Effector CD4-positive, alpha-beta T cell (primary cell): ENCODE results near the gene PHYKPL.
A peak's percentile ranks its signal among the peaks of the same experiment; 100 is the strongest.
"Not testable (repeated sequence)": the region's sequence is repeated elsewhere in the genome, so short reads cannot be mapped to it uniquely, and the experiment has no call there.

Experiments used
- DNase-seq: peaks from one replicate; pipeline ENCODE4 v3.0.0-alpha.2; 2020

The PHYKPL gene

DNA sequence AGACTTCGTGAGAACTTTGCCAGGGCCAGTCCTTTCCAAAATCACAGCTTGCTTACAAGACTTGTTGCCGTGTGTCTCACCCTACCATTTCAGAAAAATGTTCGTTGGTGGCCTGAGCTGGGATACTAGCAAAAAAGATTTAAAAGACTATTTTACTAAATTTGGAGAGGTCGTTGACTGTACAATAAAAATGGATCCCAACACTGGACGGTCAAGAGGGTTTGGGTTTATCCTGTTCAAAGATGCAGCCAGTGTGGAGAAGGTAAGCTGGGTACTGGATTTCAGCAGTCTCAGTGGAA lies 26.9 kb downstream of the PHYKPL start:
- DNase-seq: no peak

GRCh38 chr5:178204935-178205748 lies 27.5 kb downstream of the PHYKPL start:
- peak; percentile 60 for DNase-seq

DNA sequence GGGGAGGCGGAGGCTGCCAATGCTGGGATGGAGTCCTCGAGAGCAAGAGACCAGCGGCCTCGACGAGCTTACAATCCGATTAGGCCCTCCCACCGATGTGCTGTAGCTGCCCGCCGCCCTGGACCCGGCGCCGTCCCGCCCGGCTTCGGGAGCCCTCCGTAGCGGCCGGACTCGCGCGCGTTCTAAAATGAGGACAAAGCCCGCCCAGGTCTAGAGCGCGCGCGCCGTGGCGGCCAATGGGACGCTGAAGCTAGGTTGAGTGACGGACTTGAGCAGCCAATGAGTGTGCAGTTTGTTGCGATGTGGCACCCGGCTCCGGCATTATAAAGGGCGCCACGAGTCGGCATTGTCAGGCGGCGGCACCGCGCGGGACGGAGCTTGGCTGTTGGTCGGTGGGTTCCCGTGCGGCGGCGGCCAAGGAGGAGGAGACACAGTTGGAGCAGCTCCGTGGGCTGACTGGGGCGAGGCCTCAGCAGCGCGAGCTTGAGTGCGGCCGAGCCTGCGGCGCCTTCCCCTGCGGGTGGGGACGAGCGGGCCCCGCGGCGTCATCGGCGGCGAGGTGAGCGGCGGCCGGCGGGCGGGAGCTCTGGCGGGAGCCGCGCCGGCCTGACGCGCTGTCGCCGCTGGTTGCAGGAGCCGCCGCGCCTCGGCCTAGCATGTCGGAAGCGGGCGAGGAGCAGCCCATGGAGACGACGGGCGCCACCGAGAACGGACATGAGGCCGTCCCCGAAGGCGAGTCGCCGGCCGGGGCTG lies 28.2 kb downstream of the PHYKPL start, which contains the start of gene HNRNPAB:
HNRNPAB (plus strand) TSS at position 352 of the 753 bp plus-strand sequence; CDS start at position 657, 305 bp downstream.
- peak; percentile 96 for DNase-seq

- peak; percentile 9 for DNase-seq
Measured at GRCh38 chr5:178203670-178204181, 28.9 kb downstream of the PHYKPL start.

DNA sequence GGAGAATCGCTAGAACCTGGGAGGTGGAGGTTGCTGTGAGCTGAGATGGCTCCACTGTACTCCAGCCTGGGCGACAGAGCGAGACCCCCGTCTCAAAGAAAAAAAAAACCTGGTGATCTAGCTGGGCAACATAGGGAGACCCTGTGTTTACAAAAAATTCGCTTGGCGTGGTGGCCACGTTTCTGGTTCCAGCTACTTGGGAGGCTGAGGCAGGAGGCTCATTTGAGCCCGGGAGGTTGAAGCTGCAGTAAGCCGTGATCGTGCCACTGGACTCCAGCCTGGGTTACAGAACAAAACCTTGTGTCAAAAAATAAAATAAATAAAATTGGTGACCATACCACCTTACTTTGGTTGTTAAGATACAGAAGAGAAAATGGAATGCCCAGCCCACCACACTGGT lies 30.1 kb downstream of the PHYKPL start:
- DNase-seq: no peak

DNA sequence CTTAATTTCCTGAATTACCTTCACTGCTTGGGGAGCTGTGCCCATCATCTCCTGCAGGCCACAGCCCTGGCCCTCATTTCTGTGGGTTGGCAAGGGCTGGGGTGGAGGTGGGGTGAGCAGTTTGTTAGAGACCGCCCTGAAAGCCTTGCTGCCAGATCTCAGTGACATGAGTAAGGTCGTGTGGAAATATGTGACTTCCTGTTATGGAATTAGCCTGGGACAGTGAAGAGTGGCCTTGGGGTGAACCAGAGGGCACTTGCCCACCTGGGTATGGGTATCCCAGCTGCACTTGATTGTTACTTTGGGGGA lies 30.7 kb downstream of the PHYKPL start:
- no peak for DNase-seq

DNA sequence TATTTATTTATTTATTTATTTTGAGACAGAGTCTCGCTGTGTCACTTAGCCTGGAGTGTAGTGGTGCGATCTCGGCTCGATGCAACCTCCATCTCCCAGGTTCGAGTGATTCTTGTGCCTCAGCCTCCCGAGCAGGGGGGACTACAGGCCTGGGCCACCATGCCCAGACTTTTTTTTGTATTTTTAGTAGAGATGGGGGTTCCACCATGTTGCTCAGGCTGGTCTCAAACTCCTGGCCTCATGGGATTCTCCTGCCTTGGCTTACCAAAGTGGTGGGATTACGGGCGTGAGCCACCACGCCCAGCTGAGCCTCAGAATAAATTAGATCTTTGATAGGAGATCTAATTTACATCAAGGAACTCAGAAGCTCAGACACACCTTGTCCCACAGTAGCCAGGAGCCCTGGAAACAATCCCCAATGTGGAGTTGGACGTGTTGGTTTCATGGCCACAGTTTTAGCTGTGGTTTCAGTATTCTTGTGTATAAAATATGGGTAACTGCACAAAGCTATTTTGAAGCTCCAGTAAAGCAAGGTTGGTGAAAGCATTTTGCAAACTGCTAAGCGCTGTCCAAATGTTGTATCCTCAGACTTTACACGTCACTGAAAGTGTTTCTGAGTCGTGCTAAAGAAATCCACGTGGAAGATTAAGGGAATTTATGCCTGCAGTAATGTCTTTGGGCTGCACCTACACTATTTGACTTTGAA lies 31.2 kb downstream of the PHYKPL start:
- no peak for DNase-seq

GRCh38 chr5:178199581-178200434 lies 32.8 kb downstream of the PHYKPL start:
- DNase-seq: no peak

GRCh38 chr5:178198706-178199105 lies 33.9 kb downstream of the PHYKPL start:
- no peak for DNase-seq

GRCh38 chr5:178198151-178198550 lies 34.5 kb downstream of the PHYKPL start:
- not testable (repeated sequence) for DNase-seq

DNA sequence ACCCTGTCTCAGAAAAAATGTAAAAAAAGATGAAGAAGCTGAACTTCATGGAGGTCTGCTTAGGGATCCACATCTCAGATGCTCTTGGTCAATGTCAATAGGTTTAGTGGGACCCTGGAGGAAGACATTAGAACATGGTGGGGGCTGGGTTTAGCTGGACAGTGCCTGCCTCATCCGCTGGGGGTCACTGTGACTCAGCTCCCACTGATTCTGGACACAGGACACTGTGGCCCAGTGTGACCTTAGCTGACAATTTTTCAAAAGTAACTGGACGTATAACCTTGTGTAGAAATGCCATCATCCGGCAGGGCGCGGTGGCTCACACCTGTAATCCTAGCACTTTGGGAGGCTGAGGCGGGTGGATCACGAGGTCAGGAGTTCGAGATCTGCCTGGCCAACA lies 35.6 kb downstream of the PHYKPL start:
- no peak for DNase-seq

- no peak for DNase-seq
Measured at GRCh38 chr5:178196281-178196812, 36.3 kb downstream of the PHYKPL start.

DNA sequence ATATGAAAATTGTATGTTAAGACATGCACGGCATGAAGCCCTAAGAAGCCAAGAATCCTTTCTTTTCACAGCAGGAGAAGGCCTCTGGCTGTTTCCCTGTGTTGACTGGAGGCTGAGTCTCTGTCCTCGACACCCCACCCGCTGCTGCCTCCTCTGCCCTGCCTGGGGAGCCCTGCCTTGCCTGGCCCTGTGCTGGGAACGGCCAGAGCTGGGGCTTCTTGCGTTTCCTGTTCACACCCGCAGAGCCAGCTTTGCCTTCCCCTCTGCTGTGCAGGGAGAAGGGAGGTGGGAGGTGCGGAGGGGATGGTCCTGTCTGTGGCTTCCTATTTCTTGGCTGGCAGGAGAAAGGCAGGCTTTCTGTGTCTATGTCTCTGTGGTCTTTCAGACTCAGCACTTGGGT lies 38.6 kb downstream of the PHYKPL start:
- no peak for DNase-seq

- no peak for DNase-seq
Measured at GRCh38 chr5:178193251-178193809, 39.3 kb downstream of the PHYKPL start.

DNA sequence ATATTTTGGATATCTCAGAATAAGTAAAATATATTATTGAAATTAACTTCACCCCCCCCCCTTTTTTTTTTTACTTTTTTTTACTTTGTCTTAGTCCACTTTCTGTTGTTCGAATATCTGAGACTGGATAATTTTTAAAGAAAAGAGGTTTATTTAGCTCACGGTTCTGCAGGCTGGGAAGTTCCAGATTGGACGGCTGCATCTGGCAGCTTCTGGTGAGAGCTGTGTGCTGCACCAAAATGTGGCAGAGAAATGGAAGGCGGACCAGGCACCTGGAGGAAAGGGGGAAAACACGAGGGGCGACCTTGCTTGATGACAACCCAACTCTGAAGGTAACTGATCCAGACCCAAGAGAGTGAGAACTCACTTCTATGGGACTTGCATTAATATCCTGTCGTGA lies 39.8 kb downstream of the PHYKPL start:
- no peak for DNase-seq

DNA sequence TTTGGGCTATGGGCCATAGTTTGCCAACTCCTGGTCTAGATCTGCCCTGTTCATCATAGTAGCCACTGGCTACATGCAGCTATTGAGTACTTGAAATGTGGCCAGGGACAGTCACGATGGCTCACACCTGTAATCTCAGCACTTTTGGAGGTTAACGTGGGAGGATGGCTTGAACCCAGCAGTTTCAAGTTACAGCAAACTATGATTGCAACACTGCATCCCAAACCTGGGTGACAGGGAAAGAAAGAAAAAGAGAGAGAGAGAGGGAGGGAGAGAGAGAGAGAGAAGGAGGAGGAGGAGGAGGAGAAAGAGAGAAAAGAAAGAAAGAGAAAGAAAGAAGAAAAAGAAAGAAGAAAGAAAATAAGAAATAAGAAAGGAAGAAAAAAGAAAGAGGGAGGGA lies 40.4 kb downstream of the PHYKPL start:
- no peak for DNase-seq

DNA sequence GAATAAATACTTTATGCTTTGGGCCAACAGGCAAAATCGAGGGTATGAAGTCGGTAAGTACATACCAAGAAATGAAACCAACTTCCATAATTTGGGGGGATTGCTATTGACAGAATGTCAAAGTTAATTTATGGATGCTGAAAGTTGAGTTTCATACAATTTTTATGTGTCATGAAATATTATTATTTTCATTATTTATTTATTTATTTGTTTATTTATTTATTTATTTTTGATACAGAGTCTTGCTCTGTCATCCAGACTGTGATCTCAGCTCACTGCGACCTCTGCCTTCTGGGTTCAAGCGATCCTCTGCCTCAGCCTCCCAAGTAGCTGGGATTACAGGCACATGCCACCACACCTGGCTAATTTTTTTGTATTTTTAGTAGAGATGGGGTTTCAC lies 40.9 kb downstream of the PHYKPL start:
- DNase-seq: no peak

- no peak for DNase-seq
Measured at GRCh38 chr5:178189433-178189832, 43.2 kb downstream of the PHYKPL start.

DNA sequence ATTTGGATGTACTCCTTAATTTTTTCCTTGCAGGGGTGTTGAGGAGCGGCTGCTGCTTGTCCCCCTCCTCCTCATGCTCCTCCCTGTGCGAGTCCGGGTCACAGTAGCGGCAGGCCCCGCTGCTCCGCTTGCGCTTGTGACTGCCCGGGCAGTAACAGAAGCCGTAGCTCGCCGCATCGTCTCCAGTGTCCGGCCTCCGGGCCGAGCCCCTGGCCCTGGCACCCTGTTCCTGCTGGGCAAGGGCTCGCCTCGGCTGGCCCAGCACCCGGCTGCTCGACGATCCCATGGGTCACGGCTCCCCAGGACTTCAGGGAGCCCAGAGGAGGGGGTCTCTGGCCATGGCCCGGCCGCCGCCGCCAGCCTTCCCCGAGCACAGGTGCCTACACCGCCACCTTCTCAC lies 45.6 kb downstream of the PHYKPL start, which contains the start of gene GMCL2:
GMCL2 (minus strand) TSS at position 358 of the 400 bp plus-strand sequence; CDS start at position 286, 72 bp downstream.
- no peak for DNase-seq

DNA sequence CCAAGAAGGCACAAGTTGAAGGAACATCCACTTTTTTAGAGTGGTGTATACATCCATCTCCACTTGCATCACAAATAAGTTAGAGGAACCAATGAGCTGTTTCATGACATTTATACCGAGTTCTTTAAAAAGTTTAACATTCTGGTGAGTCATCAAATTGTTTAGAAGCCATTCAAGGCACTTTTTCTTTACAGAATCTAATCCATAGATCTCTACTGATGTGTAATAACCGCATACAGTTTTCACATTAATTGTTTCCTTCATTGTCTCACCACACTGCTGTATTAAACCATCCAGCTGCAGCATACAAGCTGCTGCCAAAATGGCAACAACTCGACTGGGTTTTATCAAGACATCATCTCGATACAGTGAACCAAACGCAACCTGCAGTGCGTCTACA lies 46.2 kb downstream of the PHYKPL start:
- no peak for DNase-seq

GRCh38 chr5:178182158-178182876 lies 50.3 kb downstream of the PHYKPL start:
- no peak for DNase-seq
